ENCODE measurements around the gene ZNF276.
"Not testable (repeated sequence)": the region's sequence is repeated elsewhere in the genome, so short reads cannot be mapped to it uniquely, and the experiment has no call there.

ZNF276 gene

GRCh38 chr16:89697616-89698331 lies 23.6 kb upstream of the ZNF276 start:
- Histone ChIP-seq H3K27me3 (ENCODE audit: control insufficient read depth, insufficient read depth, low read length) (no peaks in the 10 kb centered on the region), H3K4me1 (ENCODE audit: control insufficient read depth, low read depth, low read length) (peaks cover 10% of the 10 kb centered on the region), H3K27ac (ENCODE audit: low read length) (no peak overlapping the region), H3K9ac (ENCODE audit: low read length) (no peak overlapping the region), H3K36me3 (ENCODE audit: control insufficient read depth, low read depth, low read length) (peaks cover 9% of the 10 kb centered on the region), H3K9me3 (ENCODE audit: control insufficient read depth, low read depth, low read length) (no peaks in the 10 kb centered on the region), H3K4me3 (ENCODE audit: low read length) (no peak overlapping the region)

- not testable (repeated sequence) for H3K27me3 ChIP-seq (ENCODE audit: control insufficient read depth, insufficient read depth, low read length); H3K27ac ChIP-seq (ENCODE audit: low read length); H3K4me3 ChIP-seq (ENCODE audit: low read length); H3K9ac ChIP-seq (ENCODE audit: low read length); H3K36me3 ChIP-seq (ENCODE audit: control insufficient read depth, low read depth, low read length); H3K9me3 ChIP-seq (ENCODE audit: control insufficient read depth, low read depth, low read length)
- peaks cover 10% of the 10 kb centered on the region for H3K4me1 ChIP-seq (ENCODE audit: control insufficient read depth, low read depth, low read length)
Measured at GRCh38 chr16:89698717-89699116, 22.6 kb upstream of the ZNF276 start.

GRCh38 chr16:89699629-89700099 lies 21.7 kb upstream of the ZNF276 start:
- H3K27me3 ChIP-seq (ENCODE audit: control insufficient read depth, insufficient read depth, low read length); H3K36me3 ChIP-seq (ENCODE audit: control insufficient read depth, low read depth, low read length); H3K9me3 ChIP-seq (ENCODE audit: control insufficient read depth, low read depth, low read length); H3K27ac ChIP-seq (ENCODE audit: low read length): not testable (repeated sequence)
- H3K9ac ChIP-seq (ENCODE audit: low read length): peak overlapping the region; percentile 55
- H3K4me1 ChIP-seq (ENCODE audit: control insufficient read depth, low read depth, low read length): peaks cover 10% of the 10 kb centered on the region
- peak overlapping the region; percentile 77 for H3K4me3 ChIP-seq (ENCODE audit: low read length)

- peaks cover 10% of the 10 kb centered on the region for H3K4me1 ChIP-seq (ENCODE audit: control insufficient read depth, low read depth, low read length)
- H3K36me3 ChIP-seq (ENCODE audit: control insufficient read depth, low read depth, low read length): no peaks in the 10 kb centered on the region
- H3K27me3 ChIP-seq (ENCODE audit: control insufficient read depth, insufficient read depth, low read length): peaks cover 9% of the 10 kb centered on the region
- no peak overlapping the region for H3K27ac ChIP-seq (ENCODE audit: low read length)
- peak overlapping the region; percentile 77 for H3K4me3 ChIP-seq (ENCODE audit: low read length)
- no peaks in the 10 kb centered on the region for H3K9me3 ChIP-seq (ENCODE audit: control insufficient read depth, low read depth, low read length)
- peak overlapping the region; percentile 63 for H3K9ac ChIP-seq (ENCODE audit: low read length)
Measured at GRCh38 chr16:89700100-89700648, 21.2 kb upstream of the ZNF276 start.

- Histone ChIP-seq H3K9ac (ENCODE audit: low read length) (peak overlapping the region; percentile 63), H3K36me3 (ENCODE audit: control insufficient read depth, low read depth, low read length) (no peaks in the 10 kb centered on the region), H3K27me3 (ENCODE audit: control insufficient read depth, insufficient read depth, low read length) (peaks cover 9% of the 10 kb centered on the region), H3K4me1 (ENCODE audit: control insufficient read depth, low read depth, low read length) (peaks cover 10% of the 10 kb centered on the region), H3K27ac (ENCODE audit: low read length) (no peak overlapping the region), H3K4me3 (ENCODE audit: low read length) (peak overlapping the region; percentile 77), H3K9me3 (ENCODE audit: control insufficient read depth, low read depth, low read length) (no peaks in the 10 kb centered on the region)
Measured at GRCh38 chr16:89700649-89701424, 20.5 kb upstream of the ZNF276 start.

- peak within 1 kb of the TSS; percentile 77 for H3K4me3 ChIP-seq (ENCODE audit: low read length)
- peak within 1 kb of the TSS; percentile 63 for H3K9ac ChIP-seq (ENCODE audit: low read length)
- peaks cover 9% of the 10 kb centered on the region for H3K27me3 ChIP-seq (ENCODE audit: control insufficient read depth, insufficient read depth, low read length)
- no peaks in the 10 kb centered on the region for H3K9me3 ChIP-seq (ENCODE audit: control insufficient read depth, low read depth, low read length)
- H3K27ac ChIP-seq (ENCODE audit: low read length): no peak within 1 kb of the TSS
- no peaks in the 10 kb centered on the region for H3K36me3 ChIP-seq (ENCODE audit: control insufficient read depth, low read depth, low read length)
- H3K4me1 ChIP-seq (ENCODE audit: control insufficient read depth, low read depth, low read length): peaks cover 13% of the 10 kb centered on the region
Measured at GRCh38 chr16:89701425-89702406, 19.6 kb upstream of the ZNF276 start, which contains the start of gene SPATA2L. Gene SPATA2L (minus strand): TSS chr16:89701705. CDS start chr16:89701232, 473 bp downstream.

GRCh38 chr16:89704281-89704680 lies 17.1 kb upstream of the ZNF276 start:
- H3K27ac ChIP-seq (ENCODE audit: low read length): no peak overlapping the region
- H3K27me3 ChIP-seq (ENCODE audit: control insufficient read depth, insufficient read depth, low read length): peaks cover 9% of the 10 kb centered on the region
- no peak overlapping the region for H3K9ac ChIP-seq (ENCODE audit: low read length)
- H3K4me1 ChIP-seq (ENCODE audit: control insufficient read depth, low read depth, low read length): peaks cover 11% of the 10 kb centered on the region
- H3K36me3 ChIP-seq (ENCODE audit: control insufficient read depth, low read depth, low read length): no peaks in the 10 kb centered on the region
- no peak overlapping the region for H3K4me3 ChIP-seq (ENCODE audit: low read length)
- no peaks in the 10 kb centered on the region for H3K9me3 ChIP-seq (ENCODE audit: control insufficient read depth, low read depth, low read length)

- H3K9me3 ChIP-seq (ENCODE audit: control insufficient read depth, low read depth, low read length): no peaks in the 10 kb centered on the region
- H3K27me3 ChIP-seq (ENCODE audit: control insufficient read depth, insufficient read depth, low read length): peaks cover 9% of the 10 kb centered on the region
- H3K27ac ChIP-seq (ENCODE audit: low read length): no peak overlapping the region
- no peaks in the 10 kb centered on the region for H3K36me3 ChIP-seq (ENCODE audit: control insufficient read depth, low read depth, low read length)
- H3K9ac ChIP-seq (ENCODE audit: low read length): no peak overlapping the region
- no peak overlapping the region for H3K4me3 ChIP-seq (ENCODE audit: low read length)
- H3K4me1 ChIP-seq (ENCODE audit: control insufficient read depth, low read depth, low read length): peaks cover 7% of the 10 kb centered on the region
Measured at GRCh38 chr16:89705006-89705405, 16.3 kb upstream of the ZNF276 start.

- Histone ChIP-seq H3K4me1 (ENCODE audit: control insufficient read depth, low read depth, low read length) (peaks cover 3% of the 10 kb centered on the region), H3K27me3 (ENCODE audit: control insufficient read depth, insufficient read depth, low read length) (peaks cover 9% of the 10 kb centered on the region), H3K27ac (ENCODE audit: low read length) (no peak overlapping the region), H3K4me3 (ENCODE audit: low read length) (no peak overlapping the region), H3K36me3 (ENCODE audit: control insufficient read depth, low read depth, low read length) (no peaks in the 10 kb centered on the region), H3K9me3 (ENCODE audit: control insufficient read depth, low read depth, low read length) (no peaks in the 10 kb centered on the region), H3K9ac (ENCODE audit: low read length) (no peak overlapping the region)
Measured at GRCh38 chr16:89706518-89707260, 14.6 kb upstream of the ZNF276 start.

- Histone ChIP-seq H3K27me3 (ENCODE audit: control insufficient read depth, insufficient read depth, low read length) (peaks cover 9% of the 10 kb centered on the region), H3K4me1 (ENCODE audit: control insufficient read depth, low read depth, low read length) (peaks cover 3% of the 10 kb centered on the region), H3K9ac (ENCODE audit: low read length) (no peak overlapping the region)
Measured at GRCh38 chr16:89707695-89708094, 13.6 kb upstream of the ZNF276 start.

More at GRCh38 chr16:89707695-89708094, 13.6 kb upstream of the ZNF276 start:
- Histone ChIP-seq H3K27ac (ENCODE audit: low read length) (no peak overlapping the region), H3K36me3 (ENCODE audit: control insufficient read depth, low read depth, low read length) (no peaks in the 10 kb centered on the region), H3K9me3 (ENCODE audit: control insufficient read depth, low read depth, low read length) (no peaks in the 10 kb centered on the region), H3K4me3 (ENCODE audit: low read length) (no peak overlapping the region)

All from iPS-18a (cell line).